ENCODE measurements around the gene FECH.

DNA sequence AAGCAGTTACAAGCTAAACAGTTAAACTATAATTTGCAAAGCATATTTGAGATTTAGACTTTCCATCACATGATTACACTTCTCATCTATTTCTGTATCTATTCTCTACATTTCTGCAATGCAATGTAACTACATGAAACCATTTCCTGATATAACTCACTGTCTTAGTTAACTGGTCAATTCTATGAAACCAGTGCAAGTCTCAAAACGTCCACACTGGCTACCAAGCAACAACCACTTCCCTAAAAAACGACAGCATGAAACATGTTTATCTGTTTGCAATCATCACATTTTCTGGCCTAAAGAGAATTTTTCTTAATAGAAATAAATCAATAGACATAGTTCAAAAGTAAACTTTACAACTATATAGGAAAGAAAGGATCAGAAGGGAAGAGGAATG is 17.4 kb downstream of the FECH start:
- TF ChIP-seq, protein P1, sequence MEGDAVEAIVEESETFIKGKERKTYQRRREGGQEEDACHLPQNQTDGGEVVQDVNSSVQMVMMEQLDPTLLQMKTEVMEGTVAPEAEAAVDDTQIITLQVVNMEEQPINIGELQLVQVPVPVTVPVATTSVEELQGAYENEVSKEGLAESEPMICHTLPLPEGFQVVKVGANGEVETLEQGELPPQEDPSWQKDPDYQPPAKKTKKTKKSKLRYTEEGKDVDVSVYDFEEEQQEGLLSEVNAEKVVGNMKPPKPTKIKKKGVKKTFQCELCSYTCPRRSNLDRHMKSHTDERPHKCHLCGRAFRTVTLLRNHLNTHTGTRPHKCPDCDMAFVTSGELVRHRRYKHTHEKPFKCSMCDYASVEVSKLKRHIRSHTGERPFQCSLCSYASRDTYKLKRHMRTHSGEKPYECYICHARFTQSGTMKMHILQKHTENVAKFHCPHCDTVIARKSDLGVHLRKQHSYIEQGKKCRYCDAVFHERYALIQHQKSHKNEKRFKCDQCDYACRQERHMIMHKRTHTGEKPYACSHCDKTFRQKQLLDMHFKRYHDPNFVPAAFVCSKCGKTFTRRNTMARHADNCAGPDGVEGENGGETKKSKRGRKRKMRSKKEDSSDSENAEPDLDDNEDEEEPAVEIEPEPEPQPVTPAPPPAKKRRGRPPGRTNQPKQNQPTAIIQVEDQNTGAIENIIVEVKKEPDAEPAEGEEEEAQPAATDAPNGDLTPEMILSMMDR (IDR thresholded peaks at IDR 0.05; ENCODE audit: low read depth, low read length): no peak
- TF ChIP-seq POLR2A (IDR thresholded peaks at IDR 0.05; ENCODE audit: extremely low read depth, insufficient read length): no peak
